ENCODE measurements around the gene TCF7L2.

Gene TCF7L2

GRCh38 chr10:113004069-113004618 is 54.1 kb downstream of the TCF7L2 start:
- POLR2A ChIA-PET (ENCODE audit: low non-redundant PET), result no interaction called here
- CTCF ChIA-PET, result no interaction called here
- no peak overlapping the region for H3K27ac ChIP-seq
- no peak for DNase-seq (ENCODE audit: low spot score)
- no peak for TF ChIP-seq CTCF (conservative IDR thresholded peaks at IDR 0.05; ENCODE audit: low read depth)

GRCh38 chr10:113005380-113005779 is 55.3 kb downstream of the TCF7L2 start:
- DNase-seq (ENCODE audit: low spot score), result no peak
- H3K27ac ChIP-seq, result peak overlapping the region; percentile 17; the same call in 1 of the 2 replicates
- ChIA-PET CTCF (interaction anchor here (0.6 kb wide), 1 partner anchor 476 kb away, joined by 3 read pairs; no protein-coding TSS in a partner anchor), POLR2A (ENCODE audit: low non-redundant PET) (no interaction called here)
- TF ChIP-seq CTCF (conservative IDR thresholded peaks at IDR 0.05; ENCODE audit: low read depth), result no peak

GRCh38 chr10:113006656-113007342 is 56.8 kb downstream of the TCF7L2 start:
- ChIA-PET CTCF (no interaction called here), POLR2A (ENCODE audit: low non-redundant PET) (no interaction called here)
- no peak overlapping the region for H3K27ac ChIP-seq
- TF ChIP-seq CTCF (conservative IDR thresholded peaks at IDR 0.05; ENCODE audit: low read depth), result no peak
- no peak for DNase-seq (ENCODE audit: low spot score)

- CTCF ChIA-PET, result no interaction called here
These were observed 57.3 kb downstream of the TCF7L2 start for GRCh38 chr10:113007343-113007771.

GRCh38 chr10:113007821-113008220 is 57.8 kb downstream of the TCF7L2 start:
- ChIA-PET CTCF (no interaction called here), POLR2A (ENCODE audit: low non-redundant PET) (no interaction called here)
- DNase-seq (ENCODE audit: low spot score), result no peak
- TF ChIP-seq CTCF (conservative IDR thresholded peaks at IDR 0.05; ENCODE audit: low read depth), result no peak
- peak overlapping the region; percentile 19; the same call in 1 of the 2 replicates for H3K27ac ChIP-seq

More at GRCh38 chr10:113007343-113007771, 57.3 kb downstream of the TCF7L2 start:
- TF ChIP-seq CTCF (conservative IDR thresholded peaks at IDR 0.05; ENCODE audit: low read depth), result no peak
- 0 out of 2 replicates have a peak overlapping the region, but pooled peaks have one; percentile 19 for H3K27ac ChIP-seq
- POLR2A ChIA-PET (ENCODE audit: low non-redundant PET), result no interaction called here
- no peak for DNase-seq (ENCODE audit: low spot score)

GRCh38 chr10:113011592-113012374 is 61.7 kb downstream of the TCF7L2 start:
- ChIA-PET CTCF (no interaction called here), POLR2A (ENCODE audit: low non-redundant PET) (no interaction called here)

More at GRCh38 chr10:113011592-113012374, 61.7 kb downstream of the TCF7L2 start:
- H3K27ac ChIP-seq, result no peak overlapping the region
- no peak for DNase-seq (ENCODE audit: low spot score)
- TF ChIP-seq CTCF (conservative IDR thresholded peaks at IDR 0.05; ENCODE audit: low read depth), result no peak

Measured in RWPE1 (cell line).